ENCODE data around the gene DCP1A. TPM values are rescaled to one million over a fixed set of nuclear protein-coding genes. Genes with fewer than 3 reads are reported as not detected.
"Not testable (repeated sequence)": the region's sequence is repeated elsewhere in the genome, so short reads cannot be mapped to it uniquely, and the experiment has no call there.

Gene DCP1A
- total and polyA plus RNA-seq, 2 experiments from 2014 or later = 19.3 to 32.0 TPM

DNA sequence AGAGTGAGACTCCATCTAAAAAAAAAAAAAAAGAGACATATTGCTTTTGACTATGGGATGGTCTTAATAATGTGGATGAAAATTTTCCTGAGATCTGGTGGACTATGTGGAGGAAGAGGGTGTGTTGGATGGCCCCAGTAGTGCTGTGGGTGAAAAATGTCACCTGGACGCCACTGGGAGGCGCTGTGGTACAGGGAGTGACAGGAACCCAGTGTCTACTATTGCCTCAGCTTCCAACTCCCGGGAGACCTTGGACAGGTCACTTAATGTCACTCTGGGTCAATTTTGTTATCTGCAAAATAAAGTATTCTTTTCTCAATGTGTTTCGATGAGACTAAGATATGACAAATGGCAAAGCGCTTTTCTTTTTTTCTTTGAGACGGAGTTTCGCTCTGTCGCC is 27.7 kb upstream of the DCP1A start:
- Histone ChIP-seq H2AFZ (no peak overlapping the region), H3K79me2 (replicated peaks; ENCODE audit: insufficient read depth) (no peaks in the 10 kb centered on the region), H3K4me1 (ENCODE audit: insufficient read depth) (peaks cover 5% of the 10 kb centered on the region; the same call in 1 of the 2 replicates), H4K20me1 (replicated peaks; ENCODE audit: insufficient read depth) (no peaks in the 10 kb centered on the region), H3F3A (replicated peaks; ENCODE audit: low read depth) (0 out of 2 replicates have a peak, but pooled peaks cover 5% of the 10 kb centered on the region), H3K9me2 (ENCODE audit: insufficient read depth) (no peaks in the 10 kb centered on the region), H3K4me3 (no peak overlapping the region), H3K36me3 (ENCODE audit: insufficient read depth) (peaks cover 4% of the 10 kb centered on the region; the same call in 1 of the 2 replicates), H3K4me2 (no peak overlapping the region), H3K27ac (ENCODE audit: low read depth) (no peak overlapping the region), H3K27me3 (ENCODE audit: insufficient read depth) (no peaks in the 10 kb centered on the region)
- H3K27me3 Mint-ChIP-seq (ENCODE audit: insufficient read depth, low read depth, poor library complexity) = no peaks in the 10 kb centered on the region
- peaks cover 6% of the 10 kb centered on the region; the same call in 2 of the 3 replicates for H3K36me3 Mint-ChIP-seq (ENCODE audit: low read depth)
- H3K27ac Mint-ChIP-seq = no peak overlapping the region
- peaks cover 12% of the 10 kb centered on the region; the same call in 2 of the 3 replicates for H3K9me3 Mint-ChIP-seq
- peak; percentile 99 for ATAC-seq
- no peak overlapping the region for H3K4me3 Mint-ChIP-seq
- DNase-seq (ENCODE audit: low spot score) = peak; percentile 88
- peaks cover 4% of the 10 kb centered on the region for H3K4me1 Mint-ChIP-seq
- TF ChIP-seq, protein P1, sequence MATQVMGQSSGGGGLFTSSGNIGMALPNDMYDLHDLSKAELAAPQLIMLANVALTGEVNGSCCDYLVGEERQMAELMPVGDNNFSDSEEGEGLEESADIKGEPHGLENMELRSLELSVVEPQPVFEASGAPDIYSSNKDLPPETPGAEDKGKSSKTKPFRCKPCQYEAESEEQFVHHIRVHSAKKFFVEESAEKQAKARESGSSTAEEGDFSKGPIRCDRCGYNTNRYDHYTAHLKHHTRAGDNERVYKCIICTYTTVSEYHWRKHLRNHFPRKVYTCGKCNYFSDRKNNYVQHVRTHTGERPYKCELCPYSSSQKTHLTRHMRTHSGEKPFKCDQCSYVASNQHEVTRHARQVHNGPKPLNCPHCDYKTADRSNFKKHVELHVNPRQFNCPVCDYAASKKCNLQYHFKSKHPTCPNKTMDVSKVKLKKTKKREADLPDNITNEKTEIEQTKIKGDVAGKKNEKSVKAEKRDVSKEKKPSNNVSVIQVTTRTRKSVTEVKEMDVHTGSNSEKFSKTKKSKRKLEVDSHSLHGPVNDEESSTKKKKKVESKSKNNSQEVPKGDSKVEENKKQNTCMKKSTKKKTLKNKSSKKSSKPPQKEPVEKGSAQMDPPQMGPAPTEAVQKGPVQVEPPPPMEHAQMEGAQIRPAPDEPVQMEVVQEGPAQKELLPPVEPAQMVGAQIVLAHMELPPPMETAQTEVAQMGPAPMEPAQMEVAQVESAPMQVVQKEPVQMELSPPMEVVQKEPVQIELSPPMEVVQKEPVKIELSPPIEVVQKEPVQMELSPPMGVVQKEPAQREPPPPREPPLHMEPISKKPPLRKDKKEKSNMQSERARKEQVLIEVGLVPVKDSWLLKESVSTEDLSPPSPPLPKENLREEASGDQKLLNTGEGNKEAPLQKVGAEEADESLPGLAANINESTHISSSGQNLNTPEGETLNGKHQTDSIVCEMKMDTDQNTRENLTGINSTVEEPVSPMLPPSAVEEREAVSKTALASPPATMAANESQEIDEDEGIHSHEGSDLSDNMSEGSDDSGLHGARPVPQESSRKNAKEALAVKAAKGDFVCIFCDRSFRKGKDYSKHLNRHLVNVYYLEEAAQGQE (IDR thresholded peaks at IDR 0.05; ENCODE audit: unreplicated experiment) = no peak
- TF ChIP-seq, protein P2, sequence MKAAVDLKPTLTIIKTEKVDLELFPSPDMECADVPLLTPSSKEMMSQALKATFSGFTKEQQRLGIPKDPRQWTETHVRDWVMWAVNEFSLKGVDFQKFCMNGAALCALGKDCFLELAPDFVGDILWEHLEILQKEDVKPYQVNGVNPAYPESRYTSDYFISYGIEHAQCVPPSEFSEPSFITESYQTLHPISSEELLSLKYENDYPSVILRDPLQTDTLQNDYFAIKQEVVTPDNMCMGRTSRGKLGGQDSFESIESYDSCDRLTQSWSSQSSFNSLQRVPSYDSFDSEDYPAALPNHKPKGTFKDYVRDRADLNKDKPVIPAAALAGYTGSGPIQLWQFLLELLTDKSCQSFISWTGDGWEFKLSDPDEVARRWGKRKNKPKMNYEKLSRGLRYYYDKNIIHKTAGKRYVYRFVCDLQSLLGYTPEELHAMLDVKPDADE (IDR thresholded peaks at IDR 0.05) = no peak
- TF ChIP-seq EZH2phosphoT487 (IDR thresholded peaks at IDR 0.05; ENCODE audit: unreplicated experiment) (no peak), JUNB (IDR thresholded peaks at IDR 0.05; ENCODE audit: unreplicated experiment) (no peak), ZNF114 (CRISPR knock-in tag; IDR thresholded peaks at IDR 0.05) (no peak), ZNF331 (CRISPR knock-in tag; IDR thresholded peaks at IDR 0.05; ENCODE audit: low read depth) (no peak), EZH2 (IDR thresholded peaks at IDR 0.05; ENCODE audit: low read depth, unreplicated experiment) (no peak), NANOG (IDR thresholded peaks at IDR 0.05; ENCODE audit: borderline replicate concordance) (no peak)
- TF ChIP-seq, protein P3, sequence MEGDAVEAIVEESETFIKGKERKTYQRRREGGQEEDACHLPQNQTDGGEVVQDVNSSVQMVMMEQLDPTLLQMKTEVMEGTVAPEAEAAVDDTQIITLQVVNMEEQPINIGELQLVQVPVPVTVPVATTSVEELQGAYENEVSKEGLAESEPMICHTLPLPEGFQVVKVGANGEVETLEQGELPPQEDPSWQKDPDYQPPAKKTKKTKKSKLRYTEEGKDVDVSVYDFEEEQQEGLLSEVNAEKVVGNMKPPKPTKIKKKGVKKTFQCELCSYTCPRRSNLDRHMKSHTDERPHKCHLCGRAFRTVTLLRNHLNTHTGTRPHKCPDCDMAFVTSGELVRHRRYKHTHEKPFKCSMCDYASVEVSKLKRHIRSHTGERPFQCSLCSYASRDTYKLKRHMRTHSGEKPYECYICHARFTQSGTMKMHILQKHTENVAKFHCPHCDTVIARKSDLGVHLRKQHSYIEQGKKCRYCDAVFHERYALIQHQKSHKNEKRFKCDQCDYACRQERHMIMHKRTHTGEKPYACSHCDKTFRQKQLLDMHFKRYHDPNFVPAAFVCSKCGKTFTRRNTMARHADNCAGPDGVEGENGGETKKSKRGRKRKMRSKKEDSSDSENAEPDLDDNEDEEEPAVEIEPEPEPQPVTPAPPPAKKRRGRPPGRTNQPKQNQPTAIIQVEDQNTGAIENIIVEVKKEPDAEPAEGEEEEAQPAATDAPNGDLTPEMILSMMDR (conservative IDR thresholded peaks at IDR 0.05; ENCODE audit: low read depth in 2 of 2) = peak; percentile 90 to 98

DNA sequence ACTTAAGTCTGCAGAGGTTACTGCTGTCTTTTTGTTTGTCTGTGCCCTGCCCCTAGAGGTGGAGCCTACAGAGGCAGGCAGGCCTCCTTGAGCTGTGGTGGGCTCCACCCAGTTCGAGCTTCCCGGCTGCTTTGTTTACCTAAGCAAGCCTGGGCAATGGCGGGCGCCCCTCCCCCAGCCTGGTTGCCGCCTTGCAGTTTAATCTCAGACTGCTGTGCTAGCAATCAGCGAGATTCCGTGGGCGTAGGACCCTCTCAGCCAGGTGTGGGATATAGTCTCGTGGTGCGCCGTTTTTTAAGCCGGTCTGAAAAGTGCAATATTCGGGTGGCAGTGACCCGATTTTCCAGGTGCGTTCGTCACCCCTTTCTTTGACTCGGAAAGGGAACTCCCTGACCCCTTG is 23.4 kb upstream of the DCP1A start:
- not testable (repeated sequence) for H3K9me2 ChIP-seq (ENCODE audit: insufficient read depth); ATAC-seq; H3K27ac Mint-ChIP-seq; H3K4me1 Mint-ChIP-seq; H3K36me3 ChIP-seq (ENCODE audit: insufficient read depth); H4K20me1 ChIP-seq (replicated peaks; ENCODE audit: insufficient read depth); H3K27ac ChIP-seq (ENCODE audit: low read depth); H3K4me2 ChIP-seq; H3F3A ChIP-seq (replicated peaks; ENCODE audit: low read depth); H3K36me3 Mint-ChIP-seq (ENCODE audit: low read depth); H3K27me3 ChIP-seq (ENCODE audit: insufficient read depth); H3K4me1 ChIP-seq (ENCODE audit: insufficient read depth); H3K4me3 Mint-ChIP-seq; H3K4me3 ChIP-seq; H3K27me3 Mint-ChIP-seq (ENCODE audit: insufficient read depth, low read depth, poor library complexity); H2AFZ ChIP-seq; DNase-seq (ENCODE audit: low spot score); H3K79me2 ChIP-seq (replicated peaks; ENCODE audit: insufficient read depth)
- H3K9me3 Mint-ChIP-seq = peaks cover 12% of the 10 kb centered on the region; the same call in 2 of the 3 replicates

Measured in GM23338 (cell line).